HG03571 (cell line): ENCODE results near the gene EZR.

Source experiments
- ATAC-seq: cut with Tn5 transposase; IDR thresholded peaks from one replicate; pipeline ENCODE4 v1.9.1; 2021; ENCODE audit not compliant: unreplicated experiment

Gene EZR

GRCh38 chr6:158737710-158738615 lies 81.2 kb downstream of the EZR start:
- ATAC-seq, result no peak

DNA sequence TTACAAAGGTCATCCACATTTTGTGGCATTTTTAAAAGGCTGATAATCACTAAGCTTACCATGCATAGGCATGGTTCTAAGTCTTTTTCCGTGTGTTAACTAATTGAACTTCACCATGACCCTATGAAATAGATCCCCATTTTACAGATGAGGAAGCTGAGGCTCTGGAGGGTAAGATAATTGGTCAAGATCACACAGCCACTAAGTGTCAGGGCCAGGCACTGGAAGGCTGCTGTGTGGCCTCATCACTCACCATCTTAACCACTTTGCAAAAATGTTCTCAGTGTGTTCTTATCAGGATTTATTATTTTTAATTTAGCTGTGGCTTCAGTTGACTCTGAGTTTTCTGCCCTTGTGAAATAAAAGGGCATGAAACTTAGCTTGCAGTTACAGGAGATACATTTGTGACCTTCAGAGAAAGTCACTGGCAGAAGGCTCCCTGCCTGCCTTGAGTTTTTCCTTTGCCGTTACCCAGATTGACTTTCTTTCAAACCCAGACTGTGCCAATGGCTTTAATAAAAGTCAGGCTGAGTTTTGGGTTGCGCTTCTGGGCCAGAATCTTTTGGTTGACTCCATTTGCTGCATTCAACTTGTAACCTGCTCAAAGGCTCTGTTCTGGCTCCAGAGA lies 82.0 kb downstream of the EZR start:
- ATAC-seq, result no peak

- no peak for ATAC-seq
Measured at GRCh38 chr6:158735009-158735408, 84.2 kb downstream of the EZR start.

GRCh38 chr6:158730541-158730907 lies 88.6 kb downstream of the EZR start:
- ATAC-seq, result no peak

DNA sequence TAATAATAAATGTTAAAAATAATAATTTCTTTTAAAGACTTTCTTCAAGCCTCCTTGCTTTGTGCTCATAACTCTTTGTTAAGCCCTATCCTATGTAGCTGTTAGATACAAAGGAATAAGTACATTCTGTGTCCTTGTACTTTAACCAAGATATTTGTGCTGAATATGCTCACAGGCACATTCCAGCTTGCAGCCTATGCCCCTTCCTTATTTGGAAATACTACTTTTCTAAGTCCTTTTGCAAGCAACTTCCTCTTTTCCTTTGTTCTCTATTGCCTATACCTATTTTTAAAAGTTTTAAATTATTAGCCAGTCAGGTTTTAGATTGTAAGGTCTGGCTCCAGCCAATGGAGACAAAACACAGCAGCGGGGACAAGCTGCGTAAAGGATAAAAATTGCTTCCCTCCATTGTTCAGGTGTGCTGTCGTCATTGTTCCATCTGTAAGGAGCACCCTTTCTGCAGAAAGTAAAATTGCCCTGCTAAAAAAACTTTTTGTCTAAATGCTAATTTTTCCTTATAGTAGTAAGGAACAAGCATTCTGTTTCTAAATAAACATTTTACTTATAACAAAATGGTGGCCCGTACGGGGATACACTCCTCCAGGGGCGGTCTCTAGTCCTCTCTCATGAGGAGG lies 89.1 kb downstream of the EZR start:
- no peak for ATAC-seq

DNA sequence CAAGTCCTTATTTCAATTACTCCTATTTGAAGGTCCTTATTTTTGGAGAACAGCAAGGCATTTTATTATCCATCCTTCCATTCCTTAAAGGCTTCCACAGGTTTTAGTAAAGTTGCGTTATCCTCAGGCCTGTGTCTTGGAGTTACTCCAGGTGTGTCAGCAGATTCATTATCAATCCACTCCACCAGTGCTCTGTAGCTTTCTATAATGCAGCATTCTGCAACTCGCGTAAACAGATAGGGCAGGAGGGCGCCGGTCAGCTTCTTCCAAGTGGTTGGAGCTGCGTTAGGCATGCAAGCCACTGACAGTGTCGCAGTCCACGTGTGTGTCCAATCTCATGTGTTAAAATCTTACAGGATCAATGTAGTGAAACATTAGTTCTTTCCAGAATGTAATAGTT lies 93.5 kb downstream of the EZR start:
- no peak for ATAC-seq

- no peak for ATAC-seq
Measured at GRCh38 chr6:158722176-158722729, 96.9 kb downstream of the EZR start.

DNA sequence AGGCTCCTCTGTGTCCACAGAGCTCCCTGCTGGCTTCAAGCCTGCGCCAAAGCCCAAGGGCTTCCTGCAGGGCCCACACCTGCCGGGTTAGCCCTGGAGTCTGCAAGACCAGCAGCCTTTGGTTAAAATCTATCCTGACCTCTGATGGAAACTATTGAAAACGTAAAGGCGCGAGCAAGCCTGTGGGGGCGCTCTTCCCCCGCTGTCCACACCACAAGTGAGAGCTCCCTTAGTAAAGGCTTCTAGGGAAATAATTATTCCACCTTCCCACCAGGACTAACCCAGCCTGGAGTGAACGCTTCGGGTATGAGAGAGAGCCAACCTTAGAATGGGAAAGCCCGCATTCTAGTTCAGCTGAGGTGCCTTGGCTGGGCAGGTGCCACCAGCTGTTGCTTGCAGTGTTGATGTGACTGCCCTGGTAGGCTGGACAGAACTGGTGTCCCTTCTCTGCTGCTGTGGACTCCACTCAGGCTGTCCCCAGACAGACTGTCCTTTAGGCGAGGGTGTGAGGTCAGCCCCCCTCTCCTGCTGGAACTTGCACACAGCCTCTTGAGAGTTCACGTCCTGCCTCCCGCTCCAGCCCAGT lies 100.6 kb downstream of the EZR start:
- no peak for ATAC-seq

GRCh38 chr6:158717341-158718330 lies 101.5 kb downstream of the EZR start:
- ATAC-seq, result peak; percentile 60
